CMK (cell line): ENCODE results near the gene KBTBD13.
"Not testable (repeated sequence)": the region's sequence is repeated elsewhere in the genome, so short reads cannot be mapped to it uniquely, and the experiment has no call there.

Experiments
- DNase-seq: peaks from one replicate; pipeline ENCODE4 v3.0.0-alpha.2; 2010; ENCODE audit warnings: low read depth

The KBTBD13 gene

DNA sequence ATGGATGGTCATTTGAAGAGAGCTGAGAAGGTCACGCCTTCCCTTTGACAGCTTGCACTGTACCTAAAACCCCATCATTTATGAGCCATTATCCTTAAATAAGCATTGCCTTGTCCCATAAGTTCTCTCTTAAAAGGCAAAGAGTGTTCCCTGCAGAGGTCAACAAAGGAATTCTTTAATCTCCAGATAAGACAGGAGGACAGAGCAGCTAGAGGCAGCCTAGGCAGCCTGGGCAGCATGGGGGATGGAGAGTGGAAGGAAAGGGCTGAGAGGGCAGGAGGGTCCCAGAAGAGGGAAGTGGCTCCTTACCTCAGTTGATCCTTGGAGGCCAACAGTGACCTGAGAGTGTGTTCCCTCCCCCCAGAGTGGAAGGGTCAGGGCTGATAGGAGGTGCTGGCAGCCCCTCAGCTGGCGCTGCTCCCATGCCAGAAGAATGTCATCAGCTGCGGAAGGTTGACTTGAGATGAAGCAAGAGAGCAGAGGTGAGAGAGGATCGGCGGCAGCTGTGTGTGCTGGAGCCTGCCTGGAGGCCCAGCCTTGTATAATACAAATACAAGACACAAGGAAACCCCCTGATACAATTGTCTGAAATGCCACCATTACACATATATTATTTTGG, 12.8 kb downstream of the KBTBD13 start:
- DNase-seq, result no peak

GRCh38 chr15:65091946-65092770, 15.6 kb downstream of the KBTBD13 start:
- DNase-seq, result no peak

- DNase-seq, result no peak
Measured at GRCh38 chr15:65092911-65093792, 16.6 kb downstream of the KBTBD13 start.

GRCh38 chr15:65093793-65094170, 17.2 kb downstream of the KBTBD13 start:
- DNase-seq, result not testable (repeated sequence)

GRCh38 chr15:65094294-65094995, 17.9 kb downstream of the KBTBD13 start:
- no peak for DNase-seq

DNA sequence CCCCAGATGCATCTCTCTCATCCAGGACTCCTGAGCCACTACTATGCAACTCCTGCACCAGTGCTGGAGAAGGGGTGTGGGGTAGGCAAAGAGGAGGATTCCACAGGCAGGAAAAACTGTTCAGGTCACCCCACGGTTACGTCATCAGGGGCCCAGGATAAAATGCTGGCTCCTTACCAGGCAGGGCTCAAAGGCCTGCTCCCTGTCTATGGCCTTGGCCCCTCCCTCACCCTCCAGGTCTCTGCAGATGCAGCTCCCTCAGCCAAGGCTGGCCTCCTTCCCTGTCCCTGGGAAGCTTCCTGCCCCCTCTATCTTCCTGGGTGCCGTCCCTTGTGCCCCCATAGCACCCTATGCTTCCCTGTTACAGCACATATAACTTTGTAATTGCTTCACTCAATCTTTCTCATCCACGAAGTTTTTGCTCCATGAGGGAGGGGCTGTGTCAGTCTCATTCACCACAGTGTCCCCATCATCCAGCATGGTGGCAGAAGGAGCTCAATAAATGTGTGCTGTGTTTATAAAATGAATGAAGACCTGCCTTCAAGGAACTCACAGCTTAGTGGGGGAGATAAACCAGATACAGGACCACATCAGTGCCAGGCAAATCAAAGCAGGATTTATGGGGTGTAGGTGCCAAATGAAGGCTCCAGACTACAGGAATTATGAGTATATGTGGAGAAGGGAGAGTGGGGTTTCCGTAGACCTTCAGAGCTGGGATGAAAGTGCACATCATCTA, 18.6 kb downstream of the KBTBD13 start:
- no peak for DNase-seq

DNA sequence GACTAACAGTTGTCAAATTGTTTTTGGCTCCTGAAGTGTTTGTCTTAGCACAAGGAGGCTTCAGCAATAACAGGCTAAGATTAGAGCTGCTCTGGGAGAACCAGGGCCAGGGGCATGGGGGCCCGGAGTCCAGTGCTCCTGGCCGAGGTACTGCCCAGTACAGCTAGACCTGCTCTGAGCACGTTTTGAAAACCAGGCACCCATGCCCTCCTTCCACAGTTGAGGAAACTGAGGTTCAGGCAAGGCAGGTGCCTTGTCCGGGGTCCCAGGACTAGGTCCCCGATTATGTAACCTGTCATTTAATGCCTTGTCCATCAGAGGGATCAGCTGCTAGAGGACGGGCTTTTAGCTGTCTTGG, 19.2 kb downstream of the KBTBD13 start:
- DNase-seq, result no peak

GRCh38 chr15:65096481-65097385, 20.2 kb downstream of the KBTBD13 start:
- no peak for DNase-seq

- no peak for DNase-seq
Measured at GRCh38 chr15:65097651-65098263, 21.2 kb downstream of the KBTBD13 start.

- DNase-seq, result no peak
Measured at GRCh38 chr15:65099336-65099735, 22.8 kb downstream of the KBTBD13 start.

- not testable (repeated sequence) for DNase-seq
Measured at GRCh38 chr15:65099801-65100200, 23.3 kb downstream of the KBTBD13 start.

DNA sequence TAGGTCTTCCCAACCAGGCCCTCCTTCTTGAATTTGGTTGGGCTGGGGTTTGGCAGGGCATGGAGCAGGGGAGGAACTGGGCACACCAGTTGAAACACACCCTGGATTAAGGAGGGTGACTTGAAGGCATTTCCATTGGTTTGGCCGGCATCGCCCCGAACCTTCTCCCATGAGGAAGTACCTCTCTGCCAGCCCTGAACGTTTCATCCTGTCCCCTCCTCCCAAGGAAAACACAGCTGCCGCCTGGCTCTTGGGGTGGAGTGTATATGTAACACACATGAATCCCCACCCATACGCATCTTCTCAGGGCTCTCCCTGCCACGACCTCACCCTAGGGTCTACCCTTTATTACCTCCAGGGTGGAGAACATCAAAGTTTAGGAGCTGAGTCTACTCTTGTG, 23.9 kb downstream of the KBTBD13 start:
- no peak for DNase-seq

DNA sequence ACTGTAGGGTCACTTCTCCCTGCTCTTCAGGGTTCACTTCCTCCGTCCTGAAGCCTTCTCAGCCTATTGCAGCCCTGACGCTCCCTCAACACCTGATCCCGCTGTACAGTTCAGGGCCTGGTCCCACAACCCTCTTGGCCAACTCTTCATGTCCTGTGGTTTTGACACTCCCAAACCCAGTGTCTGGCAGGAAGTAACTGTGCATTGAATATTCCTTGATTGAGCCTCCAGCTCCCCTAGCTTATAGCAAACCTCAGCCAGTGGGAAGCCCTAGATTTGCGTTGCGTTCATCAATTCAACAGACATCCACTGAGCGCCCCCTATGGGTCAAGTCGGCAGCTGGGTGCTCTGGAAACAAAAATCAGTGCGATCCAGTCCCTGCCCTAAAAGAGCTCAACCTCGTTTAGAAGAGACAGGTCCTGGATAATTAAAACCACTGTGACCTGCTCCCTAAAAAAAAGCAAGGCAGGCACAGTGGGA, 24.9 kb downstream of the KBTBD13 start:
- DNase-seq, result no peak

DNA sequence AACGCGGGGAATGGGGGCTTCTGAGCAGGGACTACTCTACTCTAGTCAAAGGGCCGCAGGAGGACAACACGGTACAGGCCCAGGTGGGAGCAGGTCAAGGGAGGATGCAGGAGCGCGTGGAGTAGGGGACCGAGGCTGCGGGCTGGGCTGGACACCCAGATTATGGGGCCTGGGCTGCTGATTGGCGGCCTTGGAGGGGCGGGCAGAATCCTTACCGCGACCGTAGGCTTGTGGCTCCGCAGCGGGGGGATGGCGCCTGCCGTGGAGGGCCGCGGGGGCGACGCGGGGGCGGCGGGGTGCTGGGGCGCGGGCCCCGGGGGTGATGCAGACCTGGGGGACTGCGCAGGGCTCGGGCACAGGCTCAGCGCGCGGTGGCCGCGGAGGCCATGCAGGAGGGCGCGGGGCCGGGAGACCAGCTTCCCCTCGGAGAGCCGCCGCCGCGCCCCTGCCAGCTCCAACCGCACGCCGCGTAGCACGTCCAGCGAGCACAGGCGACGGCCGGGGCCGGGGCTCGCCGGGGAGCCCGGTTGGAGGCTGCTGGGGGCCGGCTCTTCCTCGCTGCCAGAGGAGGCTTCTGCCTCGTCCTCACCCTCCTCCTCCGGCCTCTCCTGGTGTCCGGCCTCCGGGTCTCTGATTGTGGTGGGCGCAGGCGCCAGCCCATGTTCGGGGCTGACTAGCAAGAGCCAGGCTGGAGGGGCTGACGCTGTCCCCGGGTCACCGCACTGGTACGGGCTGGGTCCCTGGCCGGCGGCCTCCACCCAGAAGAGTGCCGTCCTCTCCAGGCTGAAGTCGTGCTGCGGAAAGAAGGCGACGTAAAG, 25.6 kb downstream of the KBTBD13 start:
- no peak for DNase-seq

DNA sequence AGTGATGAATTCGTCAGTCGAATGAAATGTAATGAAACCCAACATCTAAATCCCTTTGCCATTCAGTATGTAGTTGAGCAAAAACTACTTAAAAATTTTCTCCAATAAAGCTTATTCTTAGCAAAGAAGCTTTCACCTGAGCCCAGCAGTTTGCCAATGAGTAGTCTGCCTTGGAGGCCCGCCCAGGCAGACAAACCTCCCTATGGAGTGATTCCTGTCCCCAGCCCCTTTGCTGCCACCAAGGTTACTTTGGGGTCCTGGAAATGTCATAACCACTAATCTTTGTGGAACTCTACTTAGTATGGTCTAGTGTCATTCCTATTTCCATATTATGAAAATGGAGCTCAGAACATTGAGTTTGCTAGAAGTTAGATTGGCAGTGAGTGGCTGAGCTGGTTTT, 26.4 kb downstream of the KBTBD13 start:
- DNase-seq, result no peak

GRCh38 chr15:65105038-65105437, 28.5 kb downstream of the KBTBD13 start:
- no peak for DNase-seq

DNA sequence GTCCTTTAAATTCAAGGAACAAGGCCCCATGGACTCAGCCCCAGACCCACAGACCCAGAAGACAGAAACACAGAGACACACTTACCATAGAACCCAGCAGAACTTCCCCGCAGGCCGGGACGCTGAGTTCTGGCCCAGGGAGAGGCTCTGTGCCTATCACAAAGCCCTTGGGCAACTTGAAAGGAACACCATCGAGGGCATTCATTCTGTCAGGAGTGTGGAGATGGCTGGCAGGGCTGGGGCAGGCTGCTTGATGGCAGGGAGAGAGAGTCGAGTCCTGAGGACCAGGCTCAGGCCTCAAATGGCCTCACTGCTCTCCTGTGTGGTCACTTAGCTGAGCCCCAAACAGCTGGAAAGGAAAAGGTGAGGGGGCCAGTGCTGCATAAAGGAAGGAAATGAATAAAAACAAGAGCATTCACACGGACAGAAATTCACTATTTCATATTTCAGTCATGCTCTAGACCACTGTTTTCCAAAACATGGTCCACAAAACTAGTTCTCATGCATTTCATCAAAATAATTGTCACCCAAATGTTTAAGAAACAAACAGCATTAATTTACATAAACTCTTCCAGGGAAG, 29.6 kb downstream of the KBTBD13 start:
- no peak for DNase-seq

DNA sequence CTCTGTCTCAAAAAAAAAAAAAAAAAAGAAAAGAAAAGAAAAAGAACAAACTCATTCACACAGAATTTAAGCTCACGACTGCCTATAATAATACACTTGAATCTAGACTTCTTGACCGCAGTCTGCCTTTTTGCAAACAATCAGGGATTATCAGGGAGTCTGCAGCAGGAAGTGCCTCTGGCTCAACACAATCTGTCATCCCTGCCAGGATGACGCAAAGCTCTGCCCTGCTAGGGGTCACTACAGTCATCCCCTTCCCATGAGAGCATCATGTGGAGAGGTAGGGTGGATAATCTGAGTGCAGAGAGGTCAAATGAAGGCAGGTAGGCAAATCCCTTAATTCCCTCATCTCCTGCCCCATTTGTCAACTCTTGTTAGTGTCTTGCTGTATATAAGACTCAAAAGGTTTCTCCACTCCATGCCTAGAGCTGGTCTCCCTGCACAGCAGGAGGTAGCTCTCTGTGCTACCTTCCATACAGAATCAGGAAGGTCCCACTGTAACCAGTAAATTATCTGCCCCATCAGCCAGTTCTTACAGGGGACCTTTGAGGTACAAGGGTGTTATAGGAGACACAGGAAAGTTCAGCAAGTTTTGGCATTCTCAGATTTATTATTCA, 34.2 kb downstream of the KBTBD13 start:
- no peak for DNase-seq
